WI38 (cell line): Measurements from ENCODE around the gene ANKLE2.
A peak's percentile ranks its signal among the peaks of the same experiment; 100 is the strongest.

Experiments
- H3K4me3 ChIP-seq: 2 replicates; pipeline ENCODE4 v1.5.1; 2011; ENCODE audit warnings: low read depth, mild to moderate bottlenecking, control low read depth, low read length
- CTCF ChIP-seq: IDR thresholded peaks from 2 replicates; pipeline ENCODE4 v1.5.1; 2012; ENCODE audit warnings: low read depth, mild to moderate bottlenecking, control low read depth, low read length

The ANKLE2 gene

GRCh38 chr12:132711080-132711843, 50.4 kb downstream of the ANKLE2 start:
- H3K4me3 ChIP-seq: peak overlapping the region; percentile 89
- no peak for TF ChIP-seq CTCF

- TF ChIP-seq CTCF: no peak
- peak within 1 kb of the TSS; percentile 89 for H3K4me3 ChIP-seq
Observed at GRCh38 chr12:132710405-132711079, 51.1 kb downstream of the ANKLE2 start, which contains the start of gene PGAM5. TSS of gene PGAM5 (plus strand) at chr12:132710842. CDS start at chr12:132710877, 35 bp downstream.

- H3K4me3 ChIP-seq: peak overlapping the region; percentile 89
- TF ChIP-seq CTCF: no peak
Observed at GRCh38 chr12:132710043-132710404, 51.6 kb downstream of the ANKLE2 start.

- no peak overlapping the region for H3K4me3 ChIP-seq
Observed at GRCh38 chr12:132708150-132708549, 53.5 kb downstream of the ANKLE2 start.

GRCh38 chr12:132707241-132707640, 54.4 kb downstream of the ANKLE2 start:
- H3K4me3 ChIP-seq: no peak overlapping the region
- TF ChIP-seq CTCF: no peak

More at GRCh38 chr12:132708150-132708549, 53.5 kb downstream of the ANKLE2 start:
- no peak for TF ChIP-seq CTCF

GRCh38 chr12:132703641-132704040, 58.0 kb downstream of the ANKLE2 start:
- TF ChIP-seq CTCF: no peak
- H3K4me3 ChIP-seq: no peak overlapping the region

- H3K4me3 ChIP-seq: no peak overlapping the region
- TF ChIP-seq CTCF: no peak
Observed at GRCh38 chr12:132702640-132703039, 59.0 kb downstream of the ANKLE2 start.
